ENCODE measurements around the gene CUL3.

- no peak for TF ChIP-seq POLR2A (IDR thresholded peaks at IDR 0.05)
- TF ChIP-seq CTCF (IDR thresholded peaks at IDR 0.05), result no peak
- TF ChIP-seq POLR2AphosphoS5 (IDR thresholded peaks at IDR 0.05), result no peak
- no peak for TF ChIP-seq EP300 (IDR thresholded peaks at IDR 0.05)
These were observed 150.5 kb downstream of the CUL3 start for GRCh38 chr2:224434618-224435017.
